HUES48 (cell line): ENCODE measurements around the gene MSI1.

Source experiments
- H3K27ac ChIP-seq: one replicate; pipeline ENCODE4 v1.7.0; 2013; ENCODE audit warnings: low read depth, low read length, inconsistent platforms
- H3K27me3 ChIP-seq: 2 replicates; pipeline ENCODE4 v1.6.1; 2013; ENCODE audit warnings: mild to moderate bottlenecking, low read length; ENCODE audit not compliant: control insufficient read depth, insufficient read depth
- H3K36me3 ChIP-seq: 2 replicates; pipeline ENCODE4 v1.6.1; 2013; ENCODE audit warnings: low read length; ENCODE audit not compliant: control insufficient read depth, insufficient read depth
- H3K4me1 ChIP-seq: 2 replicates; pipeline ENCODE4 v1.6.1; 2013; ENCODE audit warnings: mild to moderate bottlenecking, low read length; ENCODE audit not compliant: control insufficient read depth, insufficient read depth
- H3K4me3 ChIP-seq: 2 replicates; pipeline ENCODE4 v1.5.1; 2013; ENCODE audit warnings: mild to moderate bottlenecking, low read depth, low read length
- H3K9ac ChIP-seq: 2 replicates; pipeline ENCODE4 v1.6.1; 2013; ENCODE audit warnings: mild to moderate bottlenecking, low read depth, low read length, moderate library complexity
- H3K9me3 ChIP-seq: 2 replicates; pipeline ENCODE4 v1.6.1; 2013; ENCODE audit warnings: low read length; ENCODE audit not compliant: control insufficient read depth, insufficient read depth

Gene MSI1

GRCh38 chr12:120402217-120402616, 33.3 kb upstream of the MSI1 start:
- Histone ChIP-seq H3K9me3 (no peaks in the 10 kb centered on the region), H3K27me3 (no peaks in the 10 kb centered on the region), H3K36me3 (no peaks in the 10 kb centered on the region), H3K4me3 (peak overlapping the region; percentile 14; the same call in 1 of the 2 replicates), H3K27ac (peak overlapping the region; percentile 77), H3K9ac (no peak overlapping the region; the same call in 1 of the 2 replicates), H3K4me1 (peaks cover 9% of the 10 kb centered on the region)

- Histone ChIP-seq H3K36me3 (no peaks in the 10 kb centered on the region), H3K27ac (no peak overlapping the region), H3K9ac (no peak overlapping the region), H3K27me3 (no peaks in the 10 kb centered on the region), H3K4me3 (no peak overlapping the region), H3K4me1 (peaks cover 12% of the 10 kb centered on the region), H3K9me3 (no peaks in the 10 kb centered on the region)
These were observed 30.6 kb upstream of the MSI1 start for GRCh38 chr12:120399531-120399930.

- Histone ChIP-seq H3K27ac (no peak overlapping the region), H3K4me1 (peaks cover 17% of the 10 kb centered on the region), H3K9me3 (no peaks in the 10 kb centered on the region), H3K27me3 (no peaks in the 10 kb centered on the region), H3K4me3 (no peak overlapping the region), H3K36me3 (no peaks in the 10 kb centered on the region), H3K9ac (no peak overlapping the region)
These were observed 29.0 kb upstream of the MSI1 start for GRCh38 chr12:120397824-120398540.

GRCh38 chr12:120394483-120395367, 25.8 kb upstream of the MSI1 start:
- Histone ChIP-seq H3K9ac (no peak overlapping the region), H3K27me3 (no peaks in the 10 kb centered on the region), H3K4me1 (peaks cover 9% of the 10 kb centered on the region; the same call in 1 of the 2 replicates), H3K9me3 (no peaks in the 10 kb centered on the region), H3K27ac (peak overlapping the region; percentile 77), H3K4me3 (no peak overlapping the region; the same call in 1 of the 2 replicates), H3K36me3 (no peaks in the 10 kb centered on the region)

GRCh38 chr12:120390540-120391120, 21.7 kb upstream of the MSI1 start:
- no peak overlapping the region for H3K4me3 ChIP-seq
- H3K9ac ChIP-seq, result no peak overlapping the region
- H3K9me3 ChIP-seq, result no peaks in the 10 kb centered on the region
- H3K27ac ChIP-seq, result no peak overlapping the region
- H3K36me3 ChIP-seq, result no peaks in the 10 kb centered on the region
- H3K27me3 ChIP-seq, result no peaks in the 10 kb centered on the region; the same call in 1 of the 2 replicates
- H3K4me1 ChIP-seq, result peaks cover 16% of the 10 kb centered on the region

GRCh38 chr12:120388691-120389481, 19.9 kb upstream of the MSI1 start:
- H3K4me3 ChIP-seq, result peak overlapping the region; percentile 54

GRCh38 chr12:120381752-120382419, 12.9 kb upstream of the MSI1 start:
- no peaks in the 10 kb centered on the region for H3K9me3 ChIP-seq
- no peaks in the 10 kb centered on the region for H3K36me3 ChIP-seq
- H3K4me3 ChIP-seq, result no peak overlapping the region
- no peak overlapping the region for H3K9ac ChIP-seq
- no peaks in the 10 kb centered on the region for H3K4me1 ChIP-seq
- no peaks in the 10 kb centered on the region for H3K27me3 ChIP-seq
- peak overlapping the region; percentile 21 for H3K27ac ChIP-seq

More at GRCh38 chr12:120388691-120389481, 19.9 kb upstream of the MSI1 start:
- no peaks in the 10 kb centered on the region for H3K9me3 ChIP-seq
- peak overlapping the region; percentile 62 for H3K9ac ChIP-seq
- peaks cover 8% of the 10 kb centered on the region; the same call in 1 of the 2 replicates for H3K4me1 ChIP-seq
- no peaks in the 10 kb centered on the region; the same call in 1 of the 2 replicates for H3K27me3 ChIP-seq
- H3K27ac ChIP-seq, result peak overlapping the region; percentile 95
- no peaks in the 10 kb centered on the region for H3K36me3 ChIP-seq

GRCh38 chr12:120378036-120378435, 9.1 kb upstream of the MSI1 start:
- Histone ChIP-seq H3K27me3 (no peaks in the 10 kb centered on the region), H3K36me3 (no peaks in the 10 kb centered on the region), H3K9ac (no peak overlapping the region), H3K4me1 (peaks cover 6% of the 10 kb centered on the region; the same call in 1 of the 2 replicates), H3K9me3 (no peaks in the 10 kb centered on the region), H3K4me3 (no peak overlapping the region), H3K27ac (no peak overlapping the region)

GRCh38 chr12:120377611-120378010, 8.6 kb upstream of the MSI1 start:
- Histone ChIP-seq H3K4me1 (peaks cover 6% of the 10 kb centered on the region; the same call in 1 of the 2 replicates), H3K9me3 (no peaks in the 10 kb centered on the region), H3K9ac (no peak overlapping the region), H3K27ac (no peak overlapping the region), H3K4me3 (no peak overlapping the region), H3K36me3 (no peaks in the 10 kb centered on the region), H3K27me3 (peaks cover 3% of the 10 kb centered on the region; the same call in 1 of the 2 replicates)
